Keratinocyte (primary cell): ENCODE measurements around the gene ATN1. TPM values are rescaled to one million over a fixed set of nuclear protein-coding genes. Genes with fewer than 3 reads are reported as not detected.

Experiments
- DNase-seq: peaks from one replicate; pipeline ENCODE4 v3.0.0-alpha.2; 2011; ENCODE audit warnings: low read depth, missing footprints, low spot score
- FAIRE-seq: peaks from 2 replicates; lab custom pipeline; 2011; peaks lifted over from hg19 to GRCh38; lab: Jason Lieb, UNC
- H2AFZ ChIP-seq: 2 replicates; pipeline ENCODE4 v1.6.0; 2012; ENCODE audit warnings: low read length, control low read depth, inconsistent platforms; ENCODE audit not compliant: control insufficient read depth
- H3K27ac ChIP-seq: 2 replicates; pipeline ENCODE4 v1.5.1; 2011; ENCODE audit warnings: low read length; ENCODE audit not compliant: control insufficient read depth, insufficient read depth
- H3K27me3 ChIP-seq: 3 replicates; pipeline ENCODE4 v1.6.0; 2011; ENCODE audit warnings: low read length; ENCODE audit not compliant: control insufficient read depth, insufficient read depth; ENCODE audit errors: extremely low read depth
- H3K36me3 ChIP-seq, 2 experiments: 2 replicates in 1 of 2; 3 replicates in 1 of 2; pipeline ENCODE4 v1.5.1; 2011; ENCODE audit warnings: low read length in 2 of 2, mild to moderate bottlenecking in 1 of 2; ENCODE audit not compliant: control insufficient read depth in 2 of 2, insufficient read depth in 2 of 2; ENCODE audit errors: extremely low read depth in 1 of 2
- H3K4me1 ChIP-seq: 3 replicates; pipeline ENCODE4 v1.5.1; 2011; ENCODE audit warnings: low read length; ENCODE audit not compliant: control insufficient read depth, insufficient read depth; ENCODE audit errors: extremely low read depth
- H3K4me2 ChIP-seq: 3 replicates; pipeline ENCODE4 v1.6.0; 2011; ENCODE audit warnings: low read depth, low read length; ENCODE audit not compliant: control insufficient read depth, insufficient read depth; ENCODE audit errors: extremely low read depth
- H3K4me3 ChIP-seq, 3 experiments: fragments of 200-600 bp in 1 of 3; sonication (generic) in 1 of 3; 2 replicates in 2 of 3; 3 replicates in 1 of 3; pipeline ENCODE4 v1.5.1; 2011 to 2016; ENCODE audit warnings: low read length in 3 of 3, mild to moderate bottlenecking in 3 of 3, control low read depth in 2 of 3, inconsistent platforms in 1 of 3, low read depth in 1 of 3, mixed read lengths in 1 of 3, mixed run types in 1 of 3, moderate library complexity in 1 of 3; ENCODE audit not compliant: control insufficient read depth in 2 of 3, insufficient read depth in 2 of 3; ENCODE audit errors: extremely low read depth in 1 of 3
- H3K79me2 ChIP-seq: 2 replicates; pipeline ENCODE4 v1.6.0; 2012; ENCODE audit warnings: low read length; ENCODE audit not compliant: control insufficient read depth, insufficient read depth
- H3K9ac ChIP-seq: 3 replicates; pipeline ENCODE4 v1.6.0; 2011; ENCODE audit warnings: low read length; ENCODE audit not compliant: control insufficient read depth, insufficient read depth; ENCODE audit errors: extremely low read depth
- H3K9me1 ChIP-seq: 3 replicates; pipeline ENCODE4 v1.6.0; 2011; ENCODE audit warnings: low read length; ENCODE audit not compliant: control insufficient read depth, insufficient read depth; ENCODE audit errors: extremely low read depth
- H3K9me3 ChIP-seq: 2 replicates; pipeline ENCODE4 v1.5.1; 2012; ENCODE audit warnings: low read depth, low read length; ENCODE audit not compliant: control insufficient read depth
- H4K20me1 ChIP-seq: 3 replicates; pipeline ENCODE4 v1.6.0; 2011; ENCODE audit warnings: low read length; ENCODE audit not compliant: control insufficient read depth, insufficient read depth; ENCODE audit errors: extremely low read depth
- CTCF ChIP-seq, 3 experiments: IDR thresholded peaks in 1 of 3; conservative IDR thresholded peaks in 1 of 3; optimal IDR thresholded peaks in 1 of 3; 2 replicates in 2 of 3; 3 replicates in 1 of 3; pipeline versions ENCODE3 to v1.5.1; 2011; ENCODE audit warnings: low read length in 3 of 3, mild to moderate bottlenecking in 3 of 3, moderate library complexity in 2 of 3, control low read depth in 1 of 3, inconsistent platforms in 1 of 3; ENCODE audit not compliant: insufficient read depth in 2 of 3; ENCODE audit errors: extremely low read depth in 1 of 3
- EZH2 ChIP-seq: IDR thresholded peaks from one replicate; pipeline ENCODE4 v1.6.1; 2012; ENCODE audit warnings: inconsistent platforms, mild to moderate bottlenecking, low read length, moderate library complexity
- dilution Hi-C: fragments of 300-500 bp; cut with MboI; formaldehyde crosslinking; loops from one replicate; pipeline ENCODE4 v1.7.0; 2020; ENCODE audit warnings: low sequenced_read_pairs; ENCODE audit not compliant: extremely low pct_ligation_motif_present
- polyA plus RNA-seq, 5 experiments: library from polyadenylated mRNA; depleted of rRNA in 3 of 5; stranded (reverse) in 3 of 5; stranded (forward) in 1 of 5; unstranded in 1 of 5; fragments of >200 nt; gene quantifications; 1 replicate in 1 of 5; 2 replicates in 3 of 5; 3 replicates in 1 of 5; pipeline versions ENCODE4 v1.2.1 to v1.2.3, GENCODE V29; 2011 to 2012; ENCODE audit warnings: missing spikeins in 2 of 5, low read depth in 1 of 5, low replicate concordance in 1 of 5

ATN1 gene
- polyA plus RNA-seq, 1 donor (not counting 4 experiments of a cell fraction or from before 2014, with no cell fraction given) = 6.2 TPM

GRCh38 chr12:6921539-6921938 lies 6.2 kb upstream of the ATN1 start:
- H3K79me2 ChIP-seq = no peaks in the 10 kb centered on the region
- TF ChIP-seq CTCF (optimal IDR thresholded peaks at IDR 0.05 in 1 of 3, IDR thresholded peaks at IDR 0.05 in 1 of 3, conservative IDR thresholded peaks at IDR 0.05 in 1 of 3; ENCODE audit: extremely low read depth in 1 of 3, insufficient read depth in 2 of 3, low read length in 3 of 3) = no peak
- TF ChIP-seq EZH2 = no peak
- no peaks in the 10 kb centered on the region for H3K27me3 ChIP-seq
- H2AFZ ChIP-seq = no peak overlapping the region
- dilution Hi-C loops = no loop called here
- H3K9me1 ChIP-seq = peaks cover 2% of the 10 kb centered on the region
- no peaks in the 10 kb centered on the region for H3K9me3 ChIP-seq
- no peaks in the 10 kb centered on the region for H4K20me1 ChIP-seq
- no peaks in the 10 kb centered on the region for H3K36me3 ChIP-seq
- no peak overlapping the region for H3K9ac ChIP-seq
- FAIRE-seq = no peak
- no peak overlapping the region for H3K4me2 ChIP-seq
- no peak overlapping the region for H3K4me3 ChIP-seq
- DNase-seq = no peak
- peaks cover 33% of the 10 kb centered on the region for H3K4me1 ChIP-seq
- H3K27ac ChIP-seq = no peak overlapping the region

GRCh38 chr12:6921996-6922946 lies 5.5 kb upstream of the ATN1 start:
- no peak overlapping the region for H3K9ac ChIP-seq
- no peaks in the 10 kb centered on the region for H4K20me1 ChIP-seq
- H3K79me2 ChIP-seq = peaks cover 4% of the 10 kb centered on the region
- H3K9me1 ChIP-seq = peaks cover 2% of the 10 kb centered on the region
- H3K4me2 ChIP-seq = no peak overlapping the region
- no peaks in the 10 kb centered on the region for H3K27me3 ChIP-seq
- no peak overlapping the region for H3K27ac ChIP-seq
- H3K4me3 ChIP-seq = no peak overlapping the region
- no peak overlapping the region for H2AFZ ChIP-seq
- H3K36me3 ChIP-seq = no peaks in the 10 kb centered on the region
- TF ChIP-seq CTCF (optimal IDR thresholded peaks at IDR 0.05 in 1 of 3, IDR thresholded peaks at IDR 0.05 in 1 of 3, conservative IDR thresholded peaks at IDR 0.05 in 1 of 3; ENCODE audit: extremely low read depth in 1 of 3, insufficient read depth in 2 of 3, low read length in 3 of 3) (peak in 1 of 3 experiments; percentile 11), EZH2 (no peak)
- no peaks in the 10 kb centered on the region for H3K9me3 ChIP-seq
- peaks cover 39% of the 10 kb centered on the region for H3K4me1 ChIP-seq
- DNase-seq = no peak
- dilution Hi-C loops = no loop called here
- no peak for FAIRE-seq
